ENCODE measurements around the gene KRT25. TPM values are rescaled to one million over a fixed set of nuclear protein-coding genes. Genes with fewer than 3 reads are reported as not detected.

KRT25 gene, protein sequence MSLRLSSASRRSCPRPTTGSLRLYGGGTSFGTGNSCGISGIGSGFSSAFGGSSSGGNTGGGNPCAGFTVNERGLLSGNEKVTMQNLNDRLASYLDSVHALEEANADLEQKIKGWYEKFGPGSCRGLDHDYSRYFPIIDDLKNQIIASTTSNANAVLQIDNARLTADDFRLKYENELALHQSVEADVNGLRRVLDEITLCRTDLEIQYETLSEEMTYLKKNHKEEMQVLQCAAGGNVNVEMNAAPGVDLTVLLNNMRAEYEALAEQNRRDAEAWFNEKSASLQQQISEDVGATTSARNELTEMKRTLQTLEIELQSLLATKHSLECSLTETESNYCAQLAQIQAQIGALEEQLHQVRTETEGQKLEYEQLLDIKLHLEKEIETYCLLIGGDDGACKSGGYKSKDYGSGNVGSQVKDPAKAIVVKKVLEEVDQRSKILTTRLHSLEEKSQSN
- total RNA-seq = not detected in 2 replicates

DNA sequence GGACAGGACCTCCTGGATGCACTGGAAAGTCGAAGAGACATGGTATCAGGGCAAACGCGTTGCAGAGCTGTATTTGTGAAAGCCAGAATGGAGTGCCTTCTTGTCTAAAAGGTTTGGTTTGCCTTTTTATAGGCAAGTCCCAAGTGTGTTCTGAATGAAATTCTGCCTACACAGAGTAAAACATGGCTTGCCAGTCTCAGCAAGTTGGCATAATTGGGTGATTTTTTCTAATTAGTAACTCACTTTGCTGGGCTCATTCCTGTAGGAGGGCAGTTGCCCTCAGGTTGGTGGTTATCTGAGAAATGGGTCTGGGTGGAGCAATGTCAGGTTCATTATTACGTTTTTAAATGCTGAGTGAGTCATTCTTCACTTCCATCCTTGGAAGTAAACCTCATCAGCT is at the start of gene KRT25:
Gene KRT25, minus strand, starts transcription at position 101 of the 400 bp plus-strand sequence. Its CDS starts 60 bp downstream, at position 41.

GRCh38 chr17:40799859-40800258 is 44.7 kb upstream of the KRT25 start, which contains the start of gene KRT28:
TSS of gene KRT28 (minus strand) at chr17:40799959. CDS start at chr17:40799893, 66 bp downstream.

GRCh38 chr17:40782450-40782849 is 27.3 kb upstream of the KRT25 start, which contains the start of gene KRT27:
TSS of gene KRT27 (minus strand) at chr17:40782550. CDS start at chr17:40782493, 57 bp downstream.

GRCh38 chr17:40772101-40772500 is 17.0 kb upstream of the KRT25 start, which contains the start of gene KRT26:
TSS of gene KRT26 (minus strand) at chr17:40772201. CDS start at chr17:40772113, 88 bp downstream.

GRCh38 chr17:40703652-40704051 is 51.5 kb downstream of the KRT25 start, which contains the start of gene KRT24:
TSS of gene KRT24 (minus strand) at chr17:40703752. CDS start at chr17:40703693, 59 bp downstream.

Other genes starting within 250 kb of the KRT25 start
- gene CCR7, start 189.9 kb downstream of the KRT25 start, total RNA-seq = not detected in 2 replicates
- 48.7 and 74.5 TPM in 2 replicates for gene SMARCE1, start 107.5 kb downstream of the KRT25 start, total RNA-seq
- not detected in 2 replicates for gene KRT222, start 90.2 kb downstream of the KRT25 start, total RNA-seq
- gene KRT24, start 51.6 kb downstream of the KRT25 start, total RNA-seq = not detected in 2 replicates
- gene KRT26, start 16.9 kb upstream of the KRT25 start, total RNA-seq = not detected in 2 replicates
- not detected in 2 replicates for gene KRT27, start 27.2 kb upstream of the KRT25 start, total RNA-seq
- gene KRT28, start 44.6 kb upstream of the KRT25 start, total RNA-seq = not detected in 2 replicates
- gene KRT10, start 67.3 kb upstream of the KRT25 start, total RNA-seq = 4.3 and 6.5 TPM in 2 replicates
- not detected in 2 replicates for gene KRT12, start 111.9 kb upstream of the KRT25 start, total RNA-seq
- not detected in 2 replicates for gene KRT20, start 129.9 kb upstream of the KRT25 start, total RNA-seq
- gene KRT23, start 182.3 kb upstream of the KRT25 start, total RNA-seq = 0.28 TPM in 1 of 2 replicates, not detected in the other
- not detected in 2 replicates for gene KRT39, start 211.6 kb upstream of the KRT25 start, total RNA-seq
- gene KRT40, start 229.0 kb upstream of the KRT25 start, total RNA-seq = not detected in 2 replicates
- not detected in 2 replicates for gene KRTAP3-3, start 238.8 kb upstream of the KRT25 start, total RNA-seq
- not detected in 2 replicates for gene KRTAP3-2, start 244.6 kb upstream of the KRT25 start, total RNA-seq